ENCODE data around the gene KCNG1. TPM values are rescaled to one million over a fixed set of nuclear protein-coding genes. Genes with fewer than 3 reads are reported as not detected.

Gene KCNG1
- total and polyA plus RNA-seq, 2 of the 8 experiments (the other 6 are each of a cell fraction or from before 2014, with no cell fraction given) = 16.0 to 18.0 TPM

DNA sequence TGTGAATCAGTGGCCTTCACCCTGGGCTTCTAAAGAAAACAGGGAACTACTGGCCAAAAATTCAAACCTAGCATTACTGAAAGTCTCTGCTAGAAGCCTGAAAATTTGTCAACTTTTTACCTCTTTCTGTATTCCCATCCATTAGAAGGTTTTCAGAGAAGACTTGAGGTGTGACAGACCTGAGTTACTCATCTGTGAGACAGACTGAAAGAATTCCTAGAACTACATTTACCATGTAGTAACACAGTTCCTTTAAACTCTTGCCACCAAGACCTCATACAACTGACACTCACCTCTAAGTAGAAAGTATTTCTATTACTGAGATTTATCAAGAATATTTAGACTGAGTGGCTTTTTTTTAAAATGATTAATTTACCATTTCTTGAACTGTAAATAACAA is 69.1 kb downstream of the KCNG1 start:
- Histone ChIP-seq H2BK15ac (ENCODE audit: low read length) (no peak overlapping the region), H3K27ac (ENCODE audit: low read depth, low read length) (no peak overlapping the region), H3K4me3 (ENCODE audit: extremely low read depth in 1 of 4, insufficient read depth in 2 of 4, low read depth in 3 of 4, low read length in 4 of 4) (no peak overlapping the region), H2AK5ac (ENCODE audit: low read depth, low read length) (no peak overlapping the region), H4K20me1 (replicated peaks in 1 of 2; ENCODE audit: control insufficient read depth in 1 of 2, insufficient read depth in 2 of 2, low read length in 2 of 2) (peaks cover 13 to 17% of the 10 kb centered on the region in 2 experiments), H3K9me3 (ENCODE audit: insufficient read depth in 2 of 2, low read depth in 1 of 2, low read length in 1 of 2) (no peaks in the 10 kb centered on the region), H2BK120ac (replicated peaks; ENCODE audit: low read depth, low read length) (no peak overlapping the region), H3K4ac (replicated peaks; ENCODE audit: insufficient read length, low read depth, low read length) (no peak overlapping the region), H3K27me3 (replicated peaks in 1 of 4; ENCODE audit: control insufficient read depth in 3 of 4, extremely low read depth in 1 of 4, insufficient read depth in 3 of 4, low read length in 3 of 4) (no peaks in the 10 kb centered on the region), H4K5ac (ENCODE audit: insufficient read length, low read depth, low read length) (no peak overlapping the region), H3K56ac (replicated peaks; ENCODE audit: insufficient read length, low read depth, low read length) (no peak overlapping the region), H2AFZ (ENCODE audit: low read length) (no peak overlapping the region), H2BK12ac (ENCODE audit: low read depth, low read length) (no peak overlapping the region), H3K23ac (ENCODE audit: insufficient read length) (no peak overlapping the region), H3K36me3 (ENCODE audit: control insufficient read depth in 2 of 4, insufficient read depth in 4 of 4, low read length in 3 of 4) (peaks cover 5 to 48% (median 19%) of the 10 kb centered on the region in 4 experiments), H3K79me1 (ENCODE audit: low read depth, low read length) (peaks cover under 1% of the 10 kb centered on the region; the same call in 1 of the 2 replicates), H3K23me2 (ENCODE audit: low read depth, low read length) (peaks cover 7% of the 10 kb centered on the region), H4K91ac (replicated peaks; ENCODE audit: insufficient read length, low read length) (no peak overlapping the region), H3K79me2 (ENCODE audit: control insufficient read depth in 1 of 2, insufficient read depth in 2 of 2, low read length in 2 of 2) (peaks cover 18 to 73% of the 10 kb centered on the region in 2 experiments), H3K9ac (replicated peaks in 1 of 4; ENCODE audit: extremely low read depth in 1 of 4, low read depth in 3 of 4, low read length in 3 of 4) (no peak overlapping the region), H3K14ac (ENCODE audit: insufficient read length) (no peak overlapping the region), H3K18ac (ENCODE audit: extremely low read depth, low read length) (no peak overlapping the region), H2BK20ac (ENCODE audit: low read length) (no peak overlapping the region), H3K4me2 (ENCODE audit: insufficient read depth in 1 of 2, low read depth in 2 of 2, low read length in 2 of 2) (no peak overlapping the region), H2BK5ac (ENCODE audit: low read depth, low read length) (no peak overlapping the region), H4K8ac (ENCODE audit: extremely low read depth, insufficient read depth, low read length) (no peak overlapping the region), H3K4me1 (replicated peaks in 1 of 4; ENCODE audit: control insufficient read depth in 3 of 4, insufficient read depth in 4 of 4, low read length in 3 of 4) (peaks cover 0 to 4% (median 0%) of the 10 kb centered on the region in 4 experiments; a peak in 2 of 7 replicates)
- CTCF ChIA-PET (ENCODE audit: partially characterized antibody) = interaction anchor here (0.6 kb wide), 1 partner anchor 160 kb away, joined by 3 read pairs; no protein-coding TSS in a partner anchor
- DNase-seq (ENCODE audit: low read depth in 1 of 2, low spot score in 2 of 2) (no peak), FAIRE-seq (no peak)
- POLR2A ChIA-PET (ENCODE audit: partially characterized antibody) = no interaction called here
- TF ChIP-seq BCL11A (IDR thresholded peaks at IDR 0.05; ENCODE audit: low read depth in 2 of 2, low read length in 2 of 2) (no peak), KDM5A (IDR thresholded peaks at IDR 0.05; ENCODE audit: low read length) (no peak), PHF8 (conservative IDR thresholded peaks at IDR 0.05; ENCODE audit: low read depth, low read length) (no peak), SRF (IDR thresholded peaks at IDR 0.05; ENCODE audit: low read depth, low read length) (no peak), HDAC2 (IDR thresholded peaks at IDR 0.05; ENCODE audit: borderline replicate concordance in 1 of 2, low read depth in 2 of 2, low read length in 2 of 2) (no peak), TEAD4 (IDR thresholded peaks at IDR 0.05; ENCODE audit: low read depth, low read length) (no peak), FOSL1 (IDR thresholded peaks at IDR 0.05; ENCODE audit: insufficient read depth, low read depth, low read length) (no peak), TBP (IDR thresholded peaks at IDR 0.05; ENCODE audit: low read depth, low read length) (no peak)
- TF ChIP-seq, protein P1, sequence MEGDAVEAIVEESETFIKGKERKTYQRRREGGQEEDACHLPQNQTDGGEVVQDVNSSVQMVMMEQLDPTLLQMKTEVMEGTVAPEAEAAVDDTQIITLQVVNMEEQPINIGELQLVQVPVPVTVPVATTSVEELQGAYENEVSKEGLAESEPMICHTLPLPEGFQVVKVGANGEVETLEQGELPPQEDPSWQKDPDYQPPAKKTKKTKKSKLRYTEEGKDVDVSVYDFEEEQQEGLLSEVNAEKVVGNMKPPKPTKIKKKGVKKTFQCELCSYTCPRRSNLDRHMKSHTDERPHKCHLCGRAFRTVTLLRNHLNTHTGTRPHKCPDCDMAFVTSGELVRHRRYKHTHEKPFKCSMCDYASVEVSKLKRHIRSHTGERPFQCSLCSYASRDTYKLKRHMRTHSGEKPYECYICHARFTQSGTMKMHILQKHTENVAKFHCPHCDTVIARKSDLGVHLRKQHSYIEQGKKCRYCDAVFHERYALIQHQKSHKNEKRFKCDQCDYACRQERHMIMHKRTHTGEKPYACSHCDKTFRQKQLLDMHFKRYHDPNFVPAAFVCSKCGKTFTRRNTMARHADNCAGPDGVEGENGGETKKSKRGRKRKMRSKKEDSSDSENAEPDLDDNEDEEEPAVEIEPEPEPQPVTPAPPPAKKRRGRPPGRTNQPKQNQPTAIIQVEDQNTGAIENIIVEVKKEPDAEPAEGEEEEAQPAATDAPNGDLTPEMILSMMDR (IDR thresholded peaks at IDR 0.05; ENCODE audit: control extremely low read depth in 1 of 3, insufficient read depth in 1 of 3, low read depth in 1 of 3, low read length in 3 of 3) = no peak
- TF ChIP-seq, protein P2, sequence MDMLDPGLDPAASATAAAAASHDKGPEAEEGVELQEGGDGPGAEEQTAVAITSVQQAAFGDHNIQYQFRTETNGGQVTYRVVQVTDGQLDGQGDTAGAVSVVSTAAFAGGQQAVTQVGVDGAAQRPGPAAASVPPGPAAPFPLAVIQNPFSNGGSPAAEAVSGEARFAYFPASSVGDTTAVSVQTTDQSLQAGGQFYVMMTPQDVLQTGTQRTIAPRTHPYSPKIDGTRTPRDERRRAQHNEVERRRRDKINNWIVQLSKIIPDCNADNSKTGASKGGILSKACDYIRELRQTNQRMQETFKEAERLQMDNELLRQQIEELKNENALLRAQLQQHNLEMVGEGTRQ (IDR thresholded peaks at IDR 0.05; ENCODE audit: low read length) = no peak
- TF ChIP-seq, protein P3, sequence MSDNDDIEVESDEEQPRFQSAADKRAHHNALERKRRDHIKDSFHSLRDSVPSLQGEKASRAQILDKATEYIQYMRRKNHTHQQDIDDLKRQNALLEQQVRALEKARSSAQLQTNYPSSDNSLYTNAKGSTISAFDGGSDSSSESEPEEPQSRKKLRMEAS (IDR thresholded peaks at IDR 0.05) = no peak

Measured in H1 (cell line).